Thyroid gland (tissue), 4 donors: ENCODE measurements around the gene SLMAP. TPM values are rescaled to one million over a fixed set of nuclear protein-coding genes. Genes with fewer than 3 reads are reported as not detected.

Experiments used
- DNase-seq, 2 donors: peaks; one replicate each; pipeline ENCODE4 v3.0.0-alpha.2; 2019
- H3K27ac ChIP-seq, 3 donors: fragments of 200-600 bp; sonication (generic); 1 replicate in 2 of 3; 2 replicates in 1 of 3; pipeline ENCODE4 v1.5.1; 2016 to 2019; ENCODE audit warnings: mild to moderate bottlenecking in 1 of 3, moderate library complexity in 1 of 3
- H3K27me3 ChIP-seq: fragments of 200-600 bp; sonication (generic); one replicate; pipeline ENCODE4 v1.5.1; 2019
- H3K36me3 ChIP-seq, 2 donors: fragments of 200-600 bp; sonication (generic); one replicate each; pipeline ENCODE4 v1.5.1; 2016 to 2019
- H3K4me1 ChIP-seq, 2 donors: fragments of 200-600 bp; sonication (generic); one replicate each; pipeline ENCODE4 v1.5.1; 2017 to 2019
- H3K4me3 ChIP-seq, 3 donors: fragments of 200-600 bp; sonication (generic); replicated peaks in 1 of 3; 1 replicate in 2 of 3; 2 replicates in 1 of 3; pipeline ENCODE4 v1.5.1; 2016; ENCODE audit warnings: mild to moderate bottlenecking in 1 of 3
- H3K9me3 ChIP-seq: fragments of 200-600 bp; sonication (generic); one replicate; pipeline ENCODE4 v1.5.1; 2017
- CTCF ChIP-seq, 6 experiments: fragments of 200-600 bp in 3 of 6; fragments of 450-650 bp in 3 of 6; sonication (generic) in 3 of 6; IDR thresholded peaks; one replicate each; pipeline ENCODE4 v1.5.1; 2016 to 2019; ENCODE audit warnings: antibody characterized with exemption in 6 of 6, mild to moderate bottlenecking in 2 of 6, inconsistent platforms in 1 of 6, moderate library complexity in 1 of 6
- POLR2A ChIP-seq, 2 donors: fragments of 450-650 bp; IDR thresholded peaks; one replicate each; pipeline ENCODE4 v1.6.1; 2017; ENCODE audit warnings: antibody characterized with exemption in 2 of 2, mild to moderate bottlenecking in 2 of 2, moderate library complexity in 1 of 2
- WGBS, 2 donors: methylation state at CpG; one replicate each; pipeline ENCODE4 v1.1.5; 2017; 5-methylcytosine and 5-hydroxymethylcytosine counted together
- intact Hi-C: fragments of 100-400 bp; cut with DNase I; formaldehyde crosslinking; loops from one replicate; pipeline ENCODE4 v1.15.1; 2023
- total RNA-seq, 4 donors: library from RNA; depleted of rRNA; stranded (reverse); fragments of >200 nt; gene quantifications; one replicate each; pipeline ENCODE4 v1.2.3, GENCODE V29; 2016

Gene SLMAP
- total RNA-seq, 4 donors from 2014 or later = 79.7 to 89.4 (median 83.4) TPM

DNA sequence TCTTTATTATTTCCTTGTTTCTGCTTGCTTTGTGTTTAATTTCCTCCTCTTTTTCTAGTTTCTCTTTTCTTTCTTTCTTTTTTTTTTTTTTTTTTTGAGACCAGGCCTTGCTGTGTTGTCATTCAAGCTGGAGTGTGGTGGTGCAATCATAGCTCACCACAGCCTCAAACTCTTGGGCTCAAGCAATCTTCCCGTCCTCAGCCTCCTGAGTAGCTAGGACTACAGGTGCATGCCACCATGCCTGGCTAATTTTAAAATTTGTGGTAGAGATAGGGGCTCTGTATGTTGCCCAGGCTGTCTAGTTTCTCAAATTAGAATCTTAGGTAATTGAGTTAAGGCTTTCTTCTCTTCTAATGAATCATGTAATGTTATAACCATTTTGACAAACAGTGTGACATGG lies 22.4 kb downstream of the SLMAP start:
- no peaks in the 10 kb centered on the region for H3K9me3 ChIP-seq
- no peak for DNase-seq
- no peak overlapping the region for H3K27ac ChIP-seq
- WGBS, 2 donors = 95 to 100% methylated on average over 1 of the region's 1 CpG
- intact Hi-C loops = no loop called here
- H3K4me1 ChIP-seq = peaks cover 5 to 10% of the 10 kb centered on the region in 2 donors
- H3K4me3 ChIP-seq = no peak overlapping the region
- no peaks in the 10 kb centered on the region for H3K27me3 ChIP-seq
- no peaks in the 10 kb centered on the region for H3K36me3 ChIP-seq
- no peak for TF ChIP-seq POLR2A (IDR thresholded peaks at IDR 0.05)
- TF ChIP-seq CTCF (IDR thresholded peaks at IDR 0.05) = no peak

- Histone ChIP-seq H3K4me3 (no peak overlapping the region), H3K27me3 (no peaks in the 10 kb centered on the region), H3K9me3 (no peaks in the 10 kb centered on the region), H3K4me1 (peaks cover 8 to 10% of the 10 kb centered on the region in 2 donors), H3K27ac (no peak overlapping the region), H3K36me3 (no peaks in the 10 kb centered on the region)
- intact Hi-C loops = no loop called here
- 93 to 97% methylated on average over 1 of the region's 1 CpG for WGBS, 2 donors
- no peak for DNase-seq
- TF ChIP-seq POLR2A (IDR thresholded peaks at IDR 0.05) (no peak), CTCF (IDR thresholded peaks at IDR 0.05) (no peak)
These were observed 23.6 kb downstream of the SLMAP start for GRCh38 chr3:57779666-57780065.

DNA sequence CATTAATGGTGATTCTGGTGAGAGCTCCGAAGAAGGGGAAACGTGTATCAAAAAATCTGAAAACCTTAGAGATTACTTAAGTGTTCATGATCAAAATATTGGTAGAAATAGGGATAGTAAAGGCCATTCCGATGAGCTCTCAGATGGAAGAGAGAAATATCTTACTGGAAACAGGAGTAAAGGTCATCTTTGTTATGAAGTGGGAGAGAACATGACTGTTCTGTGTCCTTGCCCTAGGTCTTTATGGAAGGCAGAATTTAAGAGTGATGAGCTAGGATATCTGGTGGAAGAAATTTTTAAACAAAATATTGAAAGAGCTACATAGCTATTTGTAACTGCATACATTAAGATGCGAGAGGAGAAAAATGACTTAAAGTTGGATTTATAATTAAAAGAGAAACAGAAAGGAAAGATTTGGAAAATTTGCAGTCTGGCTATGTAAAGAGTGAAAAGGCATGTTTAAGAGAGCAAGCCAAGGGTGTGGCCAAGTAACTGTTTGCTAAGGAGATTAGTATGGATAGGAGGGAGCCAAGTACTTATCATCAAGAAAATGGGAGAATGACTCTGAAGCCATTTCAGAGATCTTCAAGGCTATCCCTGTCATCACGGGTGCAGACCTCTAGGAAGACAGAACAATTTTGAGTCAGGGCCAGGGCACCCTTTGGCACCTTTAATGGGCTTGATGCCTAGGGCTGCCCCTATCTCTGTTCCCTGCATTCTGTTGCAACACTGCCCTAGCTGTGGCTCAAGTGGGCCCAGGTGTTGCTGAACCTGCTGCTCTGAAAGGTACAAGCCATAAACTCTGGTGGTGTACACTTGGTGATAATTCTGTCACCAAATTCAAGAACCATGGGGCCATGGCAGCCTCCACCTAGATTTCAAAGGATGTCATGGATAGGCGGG lies 27.3 kb downstream of the SLMAP start:
- Histone ChIP-seq H3K4me3 (no peak overlapping the region), H3K9me3 (no peaks in the 10 kb centered on the region), H3K4me1 (peaks cover 12 to 15% of the 10 kb centered on the region in 2 donors), H3K36me3 (no peaks in the 10 kb centered on the region), H3K27ac (no peak overlapping the region), H3K27me3 (no peaks in the 10 kb centered on the region)
- intact Hi-C loops = no loop called here
- no peak for TF ChIP-seq POLR2A (IDR thresholded peaks at IDR 0.05)
- TF ChIP-seq CTCF (IDR thresholded peaks at IDR 0.05) = no peak
- no peak for DNase-seq
- 90 to 93% methylated on average over 6 of the region's 6 CpGs for WGBS, 2 donors

DNA sequence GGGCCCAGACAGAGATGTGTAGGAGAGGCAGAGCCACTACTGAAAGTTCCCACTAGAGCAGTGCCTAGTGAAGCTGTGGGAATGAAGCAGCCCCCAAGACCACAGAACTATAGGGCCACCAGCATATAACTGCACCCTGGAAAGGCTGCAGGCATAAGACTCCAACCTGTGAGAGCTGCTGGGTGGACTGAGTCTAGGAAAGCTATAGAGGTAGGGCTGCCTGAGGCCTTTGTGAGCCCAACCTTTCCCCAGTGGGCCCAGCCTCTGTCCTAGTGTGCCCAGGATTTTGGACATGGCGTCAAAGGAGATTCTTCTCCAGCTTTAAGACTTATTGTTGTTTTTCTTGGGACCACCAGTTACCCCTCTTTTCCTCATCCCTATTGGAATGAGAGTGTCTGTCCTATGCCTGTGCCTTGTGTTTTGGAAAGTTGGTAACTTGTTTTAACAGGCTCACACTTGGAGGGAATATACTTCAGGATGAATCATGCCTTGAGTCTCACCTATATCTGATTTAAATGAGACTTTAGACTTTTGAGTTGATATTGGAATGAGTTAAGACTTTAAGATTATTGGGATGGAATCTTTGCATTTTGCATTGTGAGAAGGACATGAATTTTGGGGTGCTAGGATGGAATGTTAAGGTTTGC lies 28.1 kb downstream of the SLMAP start:
- intact Hi-C loops = no loop called here
- WGBS, 2 donors = 95 to 96% methylated on average over 1 of the region's 1 CpG
- Histone ChIP-seq H3K27me3 (no peaks in the 10 kb centered on the region), H3K36me3 (no peaks in the 10 kb centered on the region), H3K9me3 (no peaks in the 10 kb centered on the region), H3K4me1 (peaks cover 12 to 19% of the 10 kb centered on the region in 2 donors), H3K27ac (no peak overlapping the region), H3K4me3 (no peak overlapping the region)
- DNase-seq = no peak
- TF ChIP-seq CTCF (IDR thresholded peaks at IDR 0.05) (no peak), POLR2A (IDR thresholded peaks at IDR 0.05) (no peak)

- TF ChIP-seq CTCF (IDR thresholded peaks at IDR 0.05) (no peak), POLR2A (IDR thresholded peaks at IDR 0.05) (no peak)
- 90 to 98% methylated on average over 1 of the region's 1 CpG for WGBS, 2 donors
- no peak for DNase-seq
- H3K36me3 ChIP-seq = no peaks in the 10 kb centered on the region
- intact Hi-C loops = no loop called here
- no peaks in the 10 kb centered on the region for H3K9me3 ChIP-seq
- peaks cover 12 to 19% of the 10 kb centered on the region in 2 donors for H3K4me1 ChIP-seq
- no peak overlapping the region for H3K27ac ChIP-seq
- H3K27me3 ChIP-seq = no peaks in the 10 kb centered on the region
- no peak overlapping the region for H3K4me3 ChIP-seq
These were observed 29.3 kb downstream of the SLMAP start for GRCh38 chr3:57785446-57785845.
